ENCODE results near the gene CPNE5.

CPNE5 gene

GRCh38 chr6:36786055-36786675 lies 53.1 kb downstream of the CPNE5 start:
- H4K20me1 ChIP-seq (ENCODE audit: insufficient read depth, low read length, poor library complexity, severe bottlenecking) = no peaks in the 10 kb centered on the region
- H2AFZ ChIP-seq (ENCODE audit: low read length) = no peak overlapping the region
- no peaks in the 10 kb centered on the region for H3K9me2 ChIP-seq (replicated peaks; ENCODE audit: low read depth, low read length)
- no peaks in the 10 kb centered on the region for H3K27me3 ChIP-seq (ENCODE audit: insufficient read depth, low read length, poor library complexity, severe bottlenecking)
- no peak overlapping the region for H3K4me3 ChIP-seq (ENCODE audit: low read length, poor library complexity, severe bottlenecking)
- H3K36me3 ChIP-seq (ENCODE audit: insufficient read depth, low read length) = no peaks in the 10 kb centered on the region
- no peaks in the 10 kb centered on the region for H3K9me3 ChIP-seq (ENCODE audit: insufficient read depth, low read depth, low read length)
- peaks cover 14% of the 10 kb centered on the region for H3K4me1 ChIP-seq (ENCODE audit: insufficient read depth, low read length, poor library complexity, severe bottlenecking)
- no peak overlapping the region for H3K4me2 ChIP-seq (ENCODE audit: low read depth, low read length, poor library complexity, severe bottlenecking)
- H3K79me2 ChIP-seq (ENCODE audit: insufficient read depth, low read length) = no peaks in the 10 kb centered on the region
- no peak for TF ChIP-seq CTCF (conservative IDR thresholded peaks at IDR 0.05; ENCODE audit: low read length)
- TF ChIP-seq EZH2phosphoT487 (IDR thresholded peaks at IDR 0.05; ENCODE audit: borderline replicate concordance) = no peak
- no peaks in the 10 kb centered on the region for H3F3A ChIP-seq (ENCODE audit: low read depth)
- H3K9ac ChIP-seq (ENCODE audit: low read depth, low read length, poor library complexity, severe bottlenecking) = no peak overlapping the region

- TF ChIP-seq EZH2phosphoT487 (IDR thresholded peaks at IDR 0.05; ENCODE audit: borderline replicate concordance) (no peak), CTCF (conservative IDR thresholded peaks at IDR 0.05; ENCODE audit: low read length) (no peak)
- Histone ChIP-seq H3K4me2 (ENCODE audit: low read depth, low read length, poor library complexity, severe bottlenecking) (no peak overlapping the region), H3K9ac (ENCODE audit: low read depth, low read length, poor library complexity, severe bottlenecking) (no peak overlapping the region), H3F3A (ENCODE audit: low read depth) (no peaks in the 10 kb centered on the region), H3K4me1 (ENCODE audit: insufficient read depth, low read length, poor library complexity, severe bottlenecking) (peaks cover 14% of the 10 kb centered on the region), H3K4me3 (ENCODE audit: low read length, poor library complexity, severe bottlenecking) (no peak overlapping the region), H3K9me3 (ENCODE audit: insufficient read depth, low read depth, low read length) (no peaks in the 10 kb centered on the region), H3K36me3 (ENCODE audit: insufficient read depth, low read length) (no peaks in the 10 kb centered on the region), H2AFZ (ENCODE audit: low read length) (no peak overlapping the region), H4K20me1 (ENCODE audit: insufficient read depth, low read length, poor library complexity, severe bottlenecking) (no peaks in the 10 kb centered on the region), H3K27me3 (ENCODE audit: insufficient read depth, low read length, poor library complexity, severe bottlenecking) (no peaks in the 10 kb centered on the region), H3K79me2 (ENCODE audit: insufficient read depth, low read length) (no peaks in the 10 kb centered on the region), H3K9me2 (replicated peaks; ENCODE audit: low read depth, low read length) (no peaks in the 10 kb centered on the region)
Observed at GRCh38 chr6:36784376-36784636, 54.9 kb downstream of the CPNE5 start.

GRCh38 chr6:36783603-36784375 lies 55.5 kb downstream of the CPNE5 start:
- TF ChIP-seq CTCF (conservative IDR thresholded peaks at IDR 0.05; ENCODE audit: low read length) (no peak), EZH2phosphoT487 (IDR thresholded peaks at IDR 0.05; ENCODE audit: borderline replicate concordance) (no peak)
- H3K27me3 ChIP-seq (ENCODE audit: insufficient read depth, low read length, poor library complexity, severe bottlenecking) = no peaks in the 10 kb centered on the region
- no peaks in the 10 kb centered on the region for H3K9me3 ChIP-seq (ENCODE audit: insufficient read depth, low read depth, low read length)
- no peak overlapping the region for H3K4me2 ChIP-seq (ENCODE audit: low read depth, low read length, poor library complexity, severe bottlenecking)
- no peak overlapping the region for H2AFZ ChIP-seq (ENCODE audit: low read length)
- no peak overlapping the region for H3K4me3 ChIP-seq (ENCODE audit: low read length, poor library complexity, severe bottlenecking)
- no peaks in the 10 kb centered on the region for H3K36me3 ChIP-seq (ENCODE audit: insufficient read depth, low read length)
- no peaks in the 10 kb centered on the region for H3F3A ChIP-seq (ENCODE audit: low read depth)
- H3K9ac ChIP-seq (ENCODE audit: low read depth, low read length, poor library complexity, severe bottlenecking) = no peak overlapping the region
- no peaks in the 10 kb centered on the region for H3K79me2 ChIP-seq (ENCODE audit: insufficient read depth, low read length)
- peaks cover 10% of the 10 kb centered on the region for H3K4me1 ChIP-seq (ENCODE audit: insufficient read depth, low read length, poor library complexity, severe bottlenecking)
- H4K20me1 ChIP-seq (ENCODE audit: insufficient read depth, low read length, poor library complexity, severe bottlenecking) = no peaks in the 10 kb centered on the region
- no peaks in the 10 kb centered on the region for H3K9me2 ChIP-seq (replicated peaks; ENCODE audit: low read depth, low read length)

Measured in Loucy (cell line).